HG03095 (cell line): ENCODE results near the gene PHACTR3.

Experiments used
- ATAC-seq: cut with Tn5 transposase; IDR thresholded peaks from one replicate; pipeline ENCODE4 v1.9.1; 2021; ENCODE audit warnings: moderate library complexity; ENCODE audit not compliant: unreplicated experiment

PHACTR3 gene

GRCh38 chr20:59690101-59690500 is 85.8 kb downstream of the PHACTR3 start:
- ATAC-seq: no peak

- no peak for ATAC-seq
Observed at GRCh38 chr20:59690976-59691375, 86.6 kb downstream of the PHACTR3 start.

DNA sequence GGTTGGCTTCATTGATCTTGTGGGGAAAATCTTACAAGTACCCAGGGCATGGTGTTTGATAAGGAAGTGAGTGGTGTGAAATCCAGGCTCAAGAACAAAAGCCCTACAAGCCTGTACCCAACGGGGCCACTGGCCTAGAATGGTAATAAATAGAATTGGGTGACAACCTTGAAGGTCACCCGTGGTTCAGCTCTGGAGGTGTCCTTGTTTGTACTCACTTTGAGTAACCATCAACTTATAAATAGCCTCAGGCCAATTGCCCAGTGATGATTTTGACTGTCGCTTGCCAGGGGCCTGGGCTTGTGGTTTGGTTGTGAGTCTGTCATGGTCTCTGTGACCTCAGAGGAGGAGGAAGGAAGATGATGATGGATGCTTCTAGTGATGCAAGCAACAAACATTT is 87.8 kb downstream of the PHACTR3 start:
- no peak for ATAC-seq

DNA sequence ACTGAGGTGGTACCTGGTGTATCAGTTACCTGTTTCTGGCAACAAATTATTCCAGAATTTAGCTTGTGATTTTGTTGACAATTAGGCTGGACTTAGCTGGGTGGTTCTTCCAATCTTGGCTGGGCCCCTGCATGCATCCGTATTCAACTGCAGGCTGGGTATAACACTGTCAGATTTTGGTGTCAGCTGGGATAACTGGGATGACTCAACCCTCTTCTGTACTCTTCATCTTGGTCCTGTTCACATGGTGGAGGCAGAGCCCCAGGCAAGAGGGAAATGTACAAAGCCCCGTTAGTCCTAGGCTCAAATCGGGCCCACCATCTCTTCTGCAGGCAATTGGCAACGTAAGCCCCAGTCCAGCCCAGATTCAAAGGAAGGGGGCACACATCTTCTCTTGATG is 89.2 kb downstream of the PHACTR3 start:
- ATAC-seq: no peak

GRCh38 chr20:59696476-59696875 is 92.1 kb downstream of the PHACTR3 start:
- ATAC-seq: no peak

- ATAC-seq: no peak
Observed at GRCh38 chr20:59697068-59697467, 92.7 kb downstream of the PHACTR3 start.

- no peak for ATAC-seq
Observed at GRCh38 chr20:59698598-59698997, 94.3 kb downstream of the PHACTR3 start.

DNA sequence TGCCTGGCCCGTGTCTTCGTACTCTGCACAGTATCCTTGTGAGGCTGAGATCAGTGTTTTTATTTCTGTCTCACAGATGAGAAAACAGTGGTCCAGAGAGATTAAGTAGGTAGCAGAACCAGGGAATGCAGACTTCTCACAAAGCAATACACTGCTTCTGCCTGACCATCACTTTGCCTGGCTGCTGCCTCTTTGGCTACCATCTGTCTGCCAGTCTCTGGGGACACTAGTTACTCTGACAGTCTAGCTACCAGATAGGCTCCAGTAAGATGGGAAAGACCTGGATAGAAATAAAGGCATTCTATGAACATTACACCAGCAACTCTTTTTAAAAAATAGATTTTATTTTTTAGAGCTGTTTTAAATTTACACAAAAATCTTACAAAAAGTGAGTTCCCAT is 96.9 kb downstream of the PHACTR3 start:
- ATAC-seq: no peak

GRCh38 chr20:59703046-59703445 is 98.7 kb downstream of the PHACTR3 start:
- ATAC-seq: no peak

- ATAC-seq: no peak
Observed at GRCh38 chr20:59705651-59706399, 101.5 kb downstream of the PHACTR3 start.

DNA sequence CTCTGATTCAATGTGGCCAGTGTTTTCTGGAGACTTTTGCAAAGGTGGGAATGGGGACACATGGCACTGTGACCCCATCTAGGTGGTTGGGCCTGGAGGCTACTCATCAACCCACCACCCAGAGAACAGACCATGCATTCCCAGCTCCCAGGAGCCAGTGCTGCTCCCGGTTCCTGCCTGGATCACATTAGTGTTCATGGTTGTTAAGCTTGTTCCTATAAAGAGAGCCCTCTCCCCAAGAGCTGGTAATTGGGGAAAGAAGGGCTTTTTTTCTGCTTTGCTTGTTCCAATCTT is 102.0 kb downstream of the PHACTR3 start:
- no peak for ATAC-seq

GRCh38 chr20:59708326-59708725 is 104.0 kb downstream of the PHACTR3 start:
- no peak for ATAC-seq

DNA sequence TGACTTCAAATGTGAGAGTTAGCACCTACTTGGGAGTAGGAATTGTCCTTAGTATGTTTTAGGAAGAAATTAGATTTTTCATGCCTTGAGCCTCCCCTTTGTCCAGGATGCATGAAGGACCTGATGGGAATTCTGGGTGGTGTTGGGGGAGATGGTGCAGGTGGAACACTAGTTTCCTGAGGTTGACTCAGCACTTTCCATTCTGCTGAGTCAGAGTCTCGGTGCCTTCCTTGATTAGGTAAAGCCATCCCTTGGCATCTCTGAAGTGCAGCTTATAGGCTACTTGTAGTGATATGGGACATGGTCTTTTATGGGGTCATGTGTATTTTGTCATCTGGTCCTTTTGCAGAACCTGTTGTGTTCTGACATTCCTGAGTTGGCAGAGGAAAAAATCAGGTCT is 105.3 kb downstream of the PHACTR3 start:
- no peak for ATAC-seq

- ATAC-seq: no peak
Observed at GRCh38 chr20:59718071-59718470, 113.7 kb downstream of the PHACTR3 start.

GRCh38 chr20:59718751-59719150 is 114.4 kb downstream of the PHACTR3 start:
- ATAC-seq: no peak

DNA sequence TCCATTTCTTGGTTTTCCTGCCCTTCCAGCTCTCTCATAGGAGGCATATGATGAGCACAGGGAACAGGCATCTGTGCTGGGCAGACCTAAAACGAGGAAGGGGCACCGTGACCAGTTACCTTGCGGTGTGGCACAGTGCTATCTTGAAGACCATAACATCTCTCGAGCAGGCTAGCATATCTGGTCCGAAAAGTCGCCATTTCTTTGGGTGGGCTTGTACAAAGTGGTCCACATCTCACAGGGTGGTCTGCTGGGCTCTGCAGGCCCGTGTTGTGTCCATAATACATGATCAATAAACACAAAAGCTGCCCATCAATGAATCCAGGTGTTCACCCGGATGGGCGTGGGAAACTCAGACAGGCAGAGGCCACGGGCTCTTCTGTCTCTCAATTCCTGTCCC is 115.7 kb downstream of the PHACTR3 start:
- ATAC-seq: no peak

- ATAC-seq: no peak
Observed at GRCh38 chr20:59721386-59721785, 117.0 kb downstream of the PHACTR3 start.

DNA sequence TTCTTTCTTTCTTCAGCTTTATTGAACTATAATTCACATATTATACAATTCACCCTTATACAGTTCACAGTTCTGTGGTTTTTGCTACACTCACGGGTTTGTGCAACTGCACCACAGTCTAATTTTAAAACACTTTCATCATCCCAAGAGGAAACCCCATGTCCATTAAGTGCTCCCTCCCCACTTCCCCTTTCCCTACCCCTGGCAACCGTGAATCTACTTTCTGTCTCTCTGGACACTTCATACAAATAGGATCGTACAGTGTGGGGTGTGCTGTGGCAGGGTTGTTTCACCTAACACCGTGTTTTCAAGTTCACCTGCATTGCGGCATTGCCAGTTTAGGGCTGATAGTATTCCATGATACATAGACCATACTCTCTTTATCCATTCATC is 118.8 kb downstream of the PHACTR3 start:
- no peak for ATAC-seq

DNA sequence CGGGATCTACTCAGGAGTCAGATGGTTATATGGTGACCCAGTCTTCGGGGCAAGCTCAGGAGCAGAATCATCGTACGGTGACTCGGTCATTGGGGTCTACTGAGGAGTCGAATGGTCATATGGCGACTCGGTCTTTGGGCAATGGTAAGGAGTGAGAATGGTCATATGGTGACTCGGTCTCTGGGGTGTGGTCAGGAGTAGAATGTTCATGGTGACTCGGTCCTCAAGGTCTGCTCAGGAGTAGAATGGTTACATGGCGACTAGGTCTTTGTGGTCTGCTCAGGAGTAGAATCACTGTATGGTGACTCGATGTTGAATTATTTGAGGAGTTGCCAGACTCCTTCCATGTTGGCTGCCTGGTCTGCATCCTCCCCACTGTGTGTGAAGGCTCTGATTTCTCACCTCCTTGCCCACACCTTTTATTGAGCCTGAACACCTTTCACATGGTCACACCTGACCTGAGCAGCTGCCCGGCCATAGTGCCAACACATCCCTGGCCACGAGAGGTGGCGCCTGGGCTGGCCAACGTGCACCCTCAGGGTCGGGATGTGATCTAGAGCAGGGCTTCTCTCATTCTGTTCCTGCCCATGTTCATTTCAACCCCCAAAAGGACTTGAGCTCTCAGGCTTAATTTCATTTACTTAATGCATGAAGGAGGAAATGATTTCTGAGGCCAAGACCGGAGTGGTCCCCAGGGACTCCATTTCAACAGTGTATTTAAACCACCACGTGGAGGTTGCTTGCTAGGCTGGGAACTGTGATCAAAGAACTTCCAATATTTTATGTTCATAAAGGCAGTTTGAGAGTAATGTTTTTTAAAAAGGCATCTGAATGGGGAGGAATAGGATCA is 119.5 kb downstream of the PHACTR3 start:
- no peak for ATAC-seq

DNA sequence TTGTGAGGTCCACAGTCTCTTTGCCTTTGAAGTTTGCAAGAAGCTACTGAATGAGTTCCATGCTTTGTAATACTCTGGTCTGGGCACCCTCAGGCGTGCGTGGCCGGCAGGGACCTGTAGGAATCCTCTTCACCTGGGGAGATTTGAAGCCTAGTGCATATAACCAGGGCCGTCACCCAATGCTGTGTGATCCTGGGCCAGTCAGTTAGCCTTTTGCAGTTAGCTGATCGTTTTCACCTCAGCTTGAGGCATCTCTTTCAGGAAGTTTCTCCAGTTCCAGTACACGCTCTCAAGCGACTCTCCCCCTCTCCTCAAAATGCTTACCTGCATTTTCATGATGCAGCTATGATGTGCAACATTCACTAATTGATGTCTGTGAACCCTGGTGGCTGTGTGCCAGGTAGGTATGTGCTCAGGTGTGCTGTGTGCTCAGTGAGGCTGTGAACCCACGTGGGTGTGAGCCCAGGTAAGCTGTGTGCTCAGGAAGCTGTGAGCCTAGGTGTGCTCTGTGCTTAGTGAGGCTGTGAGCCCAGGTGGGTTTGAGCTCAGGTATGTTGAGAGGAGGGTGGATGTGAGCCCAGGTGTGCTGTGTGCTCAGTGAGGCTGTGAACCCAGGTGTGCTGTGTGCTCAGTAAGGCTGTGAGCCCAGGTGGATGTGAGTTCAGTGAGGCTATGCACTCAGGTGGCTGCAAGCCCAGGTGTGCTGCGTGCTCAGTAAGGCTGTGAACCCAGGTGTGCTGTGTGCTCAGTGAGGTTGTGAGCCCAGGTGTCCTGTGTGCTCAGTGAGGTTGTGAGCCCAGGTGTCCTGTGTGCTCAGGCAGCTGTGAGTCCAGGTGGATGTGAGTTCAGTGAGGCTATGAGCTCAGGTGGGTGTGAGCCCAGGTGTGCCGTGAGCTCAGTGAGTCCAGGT is 120.4 kb downstream of the PHACTR3 start:
- no peak for ATAC-seq

DNA sequence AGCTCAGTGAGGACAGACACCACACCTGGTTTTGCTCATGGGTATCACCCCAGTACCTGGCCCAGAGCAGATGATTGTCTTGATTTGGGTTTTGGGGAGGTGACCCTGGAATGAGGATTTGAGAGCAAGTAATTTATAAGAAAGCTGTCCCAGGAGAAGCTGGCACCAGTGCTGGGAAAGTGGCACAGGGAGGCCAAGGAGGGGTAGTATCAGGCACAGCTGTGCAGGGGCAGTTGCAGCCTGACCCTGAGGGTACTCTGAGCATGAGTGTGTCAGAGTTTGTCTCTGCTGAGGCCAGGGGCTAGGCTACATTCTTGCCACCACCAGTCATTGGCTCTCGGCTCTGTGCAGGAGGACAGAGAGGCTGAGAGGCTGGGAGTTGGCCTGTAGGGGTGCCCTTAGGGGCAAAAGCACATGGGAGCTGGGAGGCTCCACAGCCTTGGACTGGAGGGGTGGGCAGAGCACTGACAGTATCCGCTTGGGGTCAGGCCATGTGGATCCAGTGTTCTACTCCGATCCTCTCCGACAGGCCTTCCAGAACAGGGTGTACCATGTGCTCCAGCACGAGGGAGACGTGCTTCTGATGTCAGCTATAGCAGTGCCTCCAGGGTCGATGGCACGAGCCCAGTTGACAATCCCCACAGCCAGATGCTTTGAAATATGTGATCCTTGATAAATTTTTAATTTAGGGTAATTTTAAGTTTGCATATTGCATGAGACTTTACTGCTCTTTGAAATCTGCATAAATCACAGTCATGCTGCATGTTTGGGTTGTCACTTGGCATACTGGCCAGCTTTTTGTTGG is 121.3 kb downstream of the PHACTR3 start:
- no peak for ATAC-seq
